Parathyroid adenoma (tissue), 2 donors: ENCODE results near the gene MTA1.

ENCODE experiments used
- H2AFZ ChIP-seq: fragments of 300-600 bp; sonication (generic); one replicate; pipeline ENCODE4 v1.7.0; 2017; ENCODE audit warnings: antibody characterized with exemption, mild to moderate bottlenecking
- H3K27ac ChIP-seq: fragments of 300-600 bp; sonication (generic); one replicate; pipeline ENCODE4 v1.7.0; 2017
- H3K27me3 ChIP-seq: fragments of 300-600 bp; sonication (generic); one replicate; pipeline ENCODE4 v1.7.0; 2017; ENCODE audit warnings: low read length; ENCODE audit not compliant: control insufficient read depth, insufficient read depth
- H3K36me3 ChIP-seq: fragments of 300-600 bp; sonication (generic); one replicate; pipeline ENCODE4 v1.7.0; 2017; ENCODE audit warnings: low read length; ENCODE audit not compliant: control insufficient read depth, insufficient read depth
- H3K4me1 ChIP-seq: fragments of 300-600 bp; sonication (generic); one replicate; pipeline ENCODE4 v1.7.0; 2017; ENCODE audit warnings: control low read depth
- H3K4me2 ChIP-seq: fragments of 300-600 bp; sonication (generic); one replicate; pipeline ENCODE4 v1.7.0; 2017; ENCODE audit warnings: low read length
- H3K4me3 ChIP-seq: fragments of 300-600 bp; sonication (generic); one replicate; pipeline ENCODE4 v1.7.0; 2017; ENCODE audit warnings: low read depth, low read length
- H3K79me2 ChIP-seq: fragments of 300-600 bp; sonication (generic); one replicate; pipeline ENCODE4 v1.7.0; 2017; ENCODE audit warnings: control low read depth
- H3K9ac ChIP-seq: fragments of 300-600 bp; sonication (generic); one replicate; pipeline ENCODE4 v1.7.0; 2017; ENCODE audit warnings: mild to moderate bottlenecking
- H3K9me3 ChIP-seq: fragments of 300-600 bp; sonication (generic); one replicate; pipeline ENCODE4 v1.7.0; 2017; ENCODE audit warnings: low read length; ENCODE audit not compliant: control insufficient read depth
- CTCF ChIP-seq: fragments of 300-600 bp; sonication (generic); IDR thresholded peaks from one replicate; pipeline ENCODE4 v1.7.0; 2017; ENCODE audit warnings: antibody characterized with exemption, mild to moderate bottlenecking
- donor health status: primary hyperparathyroidism.

Gene MTA1

GRCh38 chr14:105464501-105464900 lies 44.9 kb downstream of the MTA1 start:
- H3K79me2 ChIP-seq: no peaks in the 10 kb centered on the region

GRCh38 chr14:105465209-105466031 lies 45.8 kb downstream of the MTA1 start:
- Histone ChIP-seq H3K27me3 (no peaks in the 10 kb centered on the region), H2AFZ (no peak overlapping the region), H3K27ac (no peak overlapping the region), H3K36me3 (no peaks in the 10 kb centered on the region), H3K4me1 (no peaks in the 10 kb centered on the region), H3K79me2 (no peaks in the 10 kb centered on the region), H3K9me3 (no peaks in the 10 kb centered on the region), H3K9ac (no peak overlapping the region), H3K4me3 (no peak overlapping the region), H3K4me2 (no peak overlapping the region)
- TF ChIP-seq CTCF: no peak

More at GRCh38 chr14:105464501-105464900, 44.9 kb downstream of the MTA1 start:
- Histone ChIP-seq H3K27ac (no peak overlapping the region), H3K9me3 (no peaks in the 10 kb centered on the region), H3K27me3 (no peaks in the 10 kb centered on the region), H3K4me1 (no peaks in the 10 kb centered on the region), H3K4me3 (no peak overlapping the region), H2AFZ (no peak overlapping the region), H3K9ac (no peak overlapping the region), H3K36me3 (no peaks in the 10 kb centered on the region), H3K4me2 (no peak overlapping the region)
- no peak for TF ChIP-seq CTCF

GRCh38 chr14:105466531-105467248 lies 47.1 kb downstream of the MTA1 start:
- H3K27ac ChIP-seq: no peak overlapping the region

GRCh38 chr14:105467249-105467941 lies 47.8 kb downstream of the MTA1 start:
- Histone ChIP-seq H3K4me2 (no peak overlapping the region), H3K9me3 (no peaks in the 10 kb centered on the region), H3K4me1 (no peaks in the 10 kb centered on the region), H3K36me3 (no peaks in the 10 kb centered on the region), H3K79me2 (no peaks in the 10 kb centered on the region), H3K27me3 (no peaks in the 10 kb centered on the region), H3K4me3 (no peak overlapping the region), H3K27ac (no peak overlapping the region), H3K9ac (no peak overlapping the region), H2AFZ (no peak overlapping the region)
- TF ChIP-seq CTCF: no peak

More at GRCh38 chr14:105466531-105467248, 47.1 kb downstream of the MTA1 start:
- H3K4me1 ChIP-seq: no peaks in the 10 kb centered on the region
- no peaks in the 10 kb centered on the region for H3K9me3 ChIP-seq
- H3K79me2 ChIP-seq: no peaks in the 10 kb centered on the region
- H3K36me3 ChIP-seq: no peaks in the 10 kb centered on the region
- H3K4me3 ChIP-seq: no peak overlapping the region
- no peak for TF ChIP-seq CTCF
- H3K27me3 ChIP-seq: no peaks in the 10 kb centered on the region
- no peak overlapping the region for H2AFZ ChIP-seq
- H3K4me2 ChIP-seq: no peak overlapping the region
- H3K9ac ChIP-seq: no peak overlapping the region
